Prostate gland (tissue), 2 donors: ENCODE results near the gene MAP7D2.

Experiments
- CTCF ChIP-seq, 4 experiments: fragments of 200-600 bp in 2 of 4; fragments of 450-650 bp in 2 of 4; sonication (generic) in 2 of 4; IDR thresholded peaks; 1 replicate in 3 of 4; 2 replicates in 1 of 4; pipeline ENCODE4 v1.5.1; 2016 to 2019; ENCODE audit warnings: antibody characterized with exemption in 4 of 4, mild to moderate bottlenecking in 2 of 4, moderate library complexity in 2 of 4
- POLR2A ChIP-seq: fragments of 450-650 bp; IDR thresholded peaks from one replicate; pipeline ENCODE4 v1.6.1; 2016; ENCODE audit warnings: antibody characterized with exemption, mild to moderate bottlenecking
- POLR2AphosphoS5 ChIP-seq: sonication (generic); formaldehyde crosslinking; IDR thresholded peaks from one replicate; pipeline ENCODE4 v1.6.1; 2017; ENCODE audit warnings: antibody characterized with exemption

GRCh38 chrX:20143111-20143510 lies 26.4 kb upstream of the MAP7D2 start:
- no peak for TF ChIP-seq CTCF (IDR thresholded peaks at IDR 0.05)
- no peak for TF ChIP-seq POLR2A
- TF ChIP-seq POLR2AphosphoS5, result no peak
